SK-N-SH (cell line): Measurements from ENCODE around the gene LBR. TPM values are rescaled to one million over a fixed set of nuclear protein-coding genes. Genes with fewer than 3 reads are reported as not detected.

Source experiments
- CTCF ChIA-PET: fragments of 300-600, 350-600 bp; formaldehyde crosslinking; extraction: SDS; loops from one replicate; lab custom pipeline; 2021; lab: Yijun Ruan, JAX
- POLR2A ChIA-PET: fragments of 350-600 bp; sonication (Branson Sonifier 250); formaldehyde crosslinking; extraction: SDS; loops from one replicate; lab custom pipeline; 2020; ENCODE audit warnings: antibody characterized with exemption, inconsistent platforms; lab: Yijun Ruan, JAX
- DNase-seq: peaks from one replicate; pipeline ENCODE4 v3.0.0; 2012
- H2AFZ ChIP-seq: fragments of 200-600 bp; sonication (generic); 2 replicates; pipeline ENCODE4 v1.8.1; 2016; ENCODE audit warnings: antibody characterized with exemption, mild to moderate bottlenecking, low read depth
- H3F3A ChIP-seq: fragments of 200-600 bp; sonication (generic); replicated peaks from 2 replicates; pipeline ENCODE3; 2016; ENCODE audit warnings: antibody characterized with exemption, mild to moderate bottlenecking; ENCODE audit not compliant: insufficient read depth
- H3K27ac ChIP-seq, 2 experiments: fragments of 200-500 bp in 1 of 2; fragments of 200-600 bp in 1 of 2; sonication (Bioruptor generic) in 1 of 2; sonication (generic), shearing (Covaris generic) in 1 of 2; 2 replicates each; pipeline versions ENCODE4 v1.5.1 to v1.6.1; 2014 to 2016; ENCODE audit warnings: low read depth in 2 of 2, inconsistent platforms in 1 of 2, low read length in 1 of 2, mild to moderate bottlenecking in 1 of 2, mixed read lengths in 1 of 2
- H3K27me3 ChIP-seq: fragments of 200-600 bp; sonication (generic), shearing (Covaris generic); 2 replicates; pipeline ENCODE4 v1.6.1; 2016; ENCODE audit warnings: mixed run types; ENCODE audit not compliant: insufficient read depth
- H3K36me3 ChIP-seq, 2 experiments: fragments of 200-500 bp in 1 of 2; fragments of 200-600 bp in 1 of 2; sonication (Bioruptor generic) in 1 of 2; sonication (generic) in 1 of 2; replicated peaks in 1 of 2; 2 replicates each; pipeline versions ENCODE3 to v1.5.1; 2014 to 2016; ENCODE audit warnings: low read length in 1 of 2, mild to moderate bottlenecking in 1 of 2; ENCODE audit not compliant: insufficient read depth in 2 of 2, control insufficient read depth in 1 of 2
- H3K4me1 ChIP-seq, 2 experiments: fragments of 200-500 bp in 1 of 2; fragments of 200-600 bp in 1 of 2; sonication (Bioruptor generic) in 1 of 2; sonication (generic), shearing (Covaris generic) in 1 of 2; 2 replicates each; pipeline versions ENCODE4 v1.5.1 to v1.6.1; 2014 to 2016; ENCODE audit warnings: low read depth in 1 of 2, low read length in 1 of 2, mixed run types in 1 of 2; ENCODE audit not compliant: insufficient read depth in 2 of 2, control insufficient read depth in 1 of 2
- H3K4me2 ChIP-seq: fragments of 200-600 bp; sonication (generic), shearing (Covaris generic); 2 replicates; pipeline ENCODE4 v1.6.1; 2017; ENCODE audit warnings: mixed run types
- H3K4me3 ChIP-seq, 2 experiments: fragments of 200-500 bp in 1 of 2; fragments of 200-600 bp in 1 of 2; sonication (Bioruptor generic) in 1 of 2; sonication (generic), shearing (Covaris generic) in 1 of 2; 2 replicates each; pipeline versions ENCODE4 v1.5.1 to v1.8.1; 2014 to 2016; ENCODE audit warnings: low read depth in 2 of 2, inconsistent platforms in 1 of 2, low read length in 1 of 2, mild to moderate bottlenecking in 1 of 2, mixed read lengths in 1 of 2, moderate library complexity in 1 of 2
- H3K79me2 ChIP-seq: fragments of 200-600 bp; sonication (generic); 2 replicates; pipeline ENCODE4 v1.8.1; 2017; ENCODE audit warnings: mild to moderate bottlenecking; ENCODE audit not compliant: insufficient read depth
- H3K9ac ChIP-seq: fragments of 200-600 bp; sonication (generic); 2 replicates; pipeline ENCODE4 v1.6.1; 2017; ENCODE audit warnings: mixed run types
- H3K9me2 ChIP-seq: fragments of 200-600 bp; sonication (generic); 2 replicates; pipeline ENCODE4 v1.6.1; 2017; ENCODE audit warnings: mixed run types
- H3K9me3 ChIP-seq: fragments of 200-600 bp; sonication (generic); 2 replicates; pipeline ENCODE4 v1.6.1; 2017; ENCODE audit warnings: mixed run types, mild to moderate bottlenecking, moderate library complexity
- H4K20me1 ChIP-seq: fragments of 200-600 bp; sonication (generic); 2 replicates; pipeline ENCODE4 v1.6.1; 2017; ENCODE audit warnings: mild to moderate bottlenecking, mixed run types; ENCODE audit not compliant: insufficient read depth
- CHD2 ChIP-seq: fragments of 150-350 bp; IDR thresholded peaks from 2 replicates; pipeline ENCODE4 v1.6.1; 2018; ENCODE audit warnings: low read length; ENCODE audit not compliant: partially characterized antibody
- ELF1 ChIP-seq: IDR thresholded peaks from 2 replicates; pipeline ENCODE4 v1.4.0; 2012
- EP300 ChIP-seq, 2 experiments: IDR thresholded peaks; 2 replicates each; pipeline versions ENCODE4 v1.4.0 to v1.6.1; 2012; ENCODE audit warnings: borderline replicate concordance in 1 of 2, low read depth in 1 of 2, low read length in 1 of 2
- FOXJ3 ChIP-seq: sonication (generic); formaldehyde crosslinking; IDR thresholded peaks from 2 replicates; pipeline ENCODE4 v1.5.1; 2020; ENCODE audit warnings: mild to moderate bottlenecking, missing genetic modification reagents
- GABPA ChIP-seq: IDR thresholded peaks from 2 replicates; pipeline ENCODE4 v1.4.0; 2012; ENCODE audit warnings: low read depth, mild to moderate bottlenecking
- GATA2 ChIP-seq: sonication (generic); formaldehyde crosslinking; IDR thresholded peaks from 2 replicates; pipeline ENCODE4 v1.5.0; 2020; ENCODE audit warnings: mild to moderate bottlenecking, missing genetic modification reagents
- MXI1 ChIP-seq: IDR thresholded peaks from 2 replicates; pipeline ENCODE4 v1.6.1; 2012; ENCODE audit warnings: mild to moderate bottlenecking, low read depth, low read length, improper control_type of control experiment
- NFIC ChIP-seq: IDR thresholded peaks from 2 replicates; pipeline ENCODE4 v1.4.0; 2012; ENCODE audit warnings: borderline replicate concordance
- NRF1 ChIP-seq: IDR thresholded peaks from 2 replicates; pipeline ENCODE4 v1.6.1; 2012; ENCODE audit warnings: low read depth, mild to moderate bottlenecking, low read length
- RAD21 ChIP-seq: IDR thresholded peaks from 2 replicates; pipeline ENCODE4 v1.6.1; 2012; ENCODE audit warnings: mild to moderate bottlenecking, low read length
- RFX5 ChIP-seq: IDR thresholded peaks from 2 replicates; pipeline ENCODE4 v1.6.1; 2012; ENCODE audit warnings: mild to moderate bottlenecking, improper control_type of control experiment, low read length
- SMC3 ChIP-seq: IDR thresholded peaks from 2 replicates; pipeline ENCODE4 v1.6.1; 2012; ENCODE audit warnings: low read depth, low read length, improper control_type of control experiment
- TAF1 ChIP-seq: IDR thresholded peaks from 2 replicates; pipeline ENCODE4 v1.6.1; 2012; ENCODE audit warnings: low read depth, mild to moderate bottlenecking, low read length, moderate library complexity, borderline replicate concordance
- TEAD4 ChIP-seq: IDR thresholded peaks from 2 replicates; pipeline ENCODE4 v1.4.0; 2012; ENCODE audit warnings: mild to moderate bottlenecking, borderline replicate concordance; ENCODE audit not compliant: insufficient read depth
- YY1 ChIP-seq: IDR thresholded peaks from 2 replicates; pipeline ENCODE4 v1.4.0; 2012; ENCODE audit warnings: low read depth, mild to moderate bottlenecking
- WGBS: methylation state at CpG from one replicate; pipeline ENCODE4 v1.1.6; 2017; ENCODE audit warnings: low lambda C conversion rate; 5-methylcytosine and 5-hydroxymethylcytosine counted together
- polyA plus RNA-seq, 3 experiments: library from polyadenylated mRNA; depleted of rRNA; stranded (reverse); fragments of >200 nt; gene quantifications; 2 replicates each; pipeline ENCODE4 v1.2.3, GENCODE V29; 2012
- TF ChIP-seq, protein P1 (sequence below): IDR thresholded peaks from 2 replicates; pipeline ENCODE4 v1.4.0; 2012; ENCODE audit warnings: low read depth, borderline replicate concordance
- TF ChIP-seq, protein P2 (sequence below): IDR thresholded peaks from 2 replicates; pipeline ENCODE4; 2012
- TF ChIP-seq, protein P3 (sequence below): fragments of 150-350 bp; IDR thresholded peaks from 2 replicates; pipeline ENCODE4 v1.6.1; 2017; ENCODE audit warnings: antibody characterized with exemption, low read length, low read depth, borderline replicate concordance
- TF ChIP-seq, protein P4 (sequence below): IDR thresholded peaks from 2 replicates; pipeline ENCODE4 v1.4.0; 2012; ENCODE audit warnings: low read depth, borderline replicate concordance

Gene LBR
- polyA plus RNA-seq (2012; rRNA removed): 10.6 and 11.7 TPM in 2 replicates
- 10.0 and 10.7 TPM in 2 replicates for polyA plus RNA-seq (2012; cell fraction: cytosol; rRNA removed)
- polyA plus RNA-seq (2012; cell fraction: nucleus; rRNA removed): 19.0 and 22.4 TPM in 2 replicates

DNA sequence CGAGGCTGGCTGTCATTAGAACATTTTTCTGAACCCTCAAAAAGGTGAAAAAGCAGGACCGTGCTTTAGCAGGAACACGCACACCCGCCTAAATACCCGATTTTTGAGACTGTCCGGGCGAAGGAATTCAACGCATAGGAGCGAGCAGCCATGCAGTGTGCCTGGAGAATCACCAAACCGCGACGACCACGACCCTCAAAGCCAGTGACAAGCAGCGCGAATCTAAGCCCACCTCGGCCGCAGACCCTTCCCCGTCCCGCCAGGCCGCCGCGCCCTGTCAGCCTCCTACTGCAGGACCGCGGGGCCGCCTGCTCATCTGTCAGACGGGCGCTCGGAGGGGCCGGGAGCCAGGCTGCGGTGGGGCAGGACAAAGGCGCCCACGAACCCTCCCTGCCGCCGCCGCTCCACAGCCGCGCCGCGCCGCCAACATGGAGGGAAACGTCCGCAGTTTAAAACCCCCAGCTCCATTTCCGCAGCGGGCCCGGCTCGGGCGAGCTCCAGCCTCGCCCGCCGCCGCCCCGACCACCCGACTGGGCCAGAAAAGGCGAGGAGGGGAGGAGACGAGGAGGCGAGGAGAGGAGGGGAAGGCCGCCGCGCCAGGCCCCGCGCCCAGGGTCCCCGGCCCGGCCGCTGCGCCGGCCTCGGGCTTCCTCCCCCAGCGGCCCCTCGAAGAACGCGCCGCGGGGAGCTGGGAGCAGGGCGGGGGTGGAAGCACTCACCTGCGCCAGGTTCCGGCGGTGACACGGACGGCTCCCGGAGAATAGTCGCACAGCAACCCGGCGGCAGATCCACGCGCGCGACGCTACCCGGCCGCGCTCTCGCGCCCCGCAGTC is at the start of gene LBR:
Gene LBR, minus strand, starts transcription at position 804 of the 833 bp plus-strand sequence. CDS start 3,963 bp downstream, outside the sequence.
- peak; percentile 85 for DNase-seq
- H2AFZ ChIP-seq: peak within 1 kb of the TSS; percentile 98
- WGBS: 0% methylated on average over 7 of the region's 94 CpGs
- H3K27ac ChIP-seq: peak within 1 kb of the TSS; percentile 72 to 97
- H3K27me3 ChIP-seq: no peaks in the 10 kb centered on the region
- ChIA-PET POLR2A (interaction anchor here (0.6 kb wide), 1 partner anchor 22 kb away, joined by 3 read pairs; no protein-coding TSS in a partner anchor), CTCF (interaction anchor here (1.1 to 2.8 kb wide), 2 partner anchors 48 to 90 kb away, joined by 3 to 13 read pairs; no protein-coding TSS in a partner anchor)
- peaks cover 54% of the 10 kb centered on the region for H3K79me2 ChIP-seq
- no peaks in the 10 kb centered on the region for H3K36me3 ChIP-seq
- peaks cover 13% of the 10 kb centered on the region for H4K20me1 ChIP-seq
- peak within 1 kb of the TSS; percentile 74 to 89 for H3K4me3 ChIP-seq
- no peaks in the 10 kb centered on the region for H3K9me2 ChIP-seq
- TF ChIP-seq TAF1 (no peak), MXI1 (peak; percentile 13; the same call in 1 of the 2 replicates)
- H3K4me1 ChIP-seq: peaks cover 40 to 44% of the 10 kb centered on the region in 2 experiments; a peak in 3 of 4 replicates
- H3K4me2 ChIP-seq: peak within 1 kb of the TSS; percentile 91
- H3K9me3 ChIP-seq: no peaks in the 10 kb centered on the region
- H3K9ac ChIP-seq: peak within 1 kb of the TSS; percentile 76
- H3F3A ChIP-seq: peaks cover 14% of the 10 kb centered on the region

DNA sequence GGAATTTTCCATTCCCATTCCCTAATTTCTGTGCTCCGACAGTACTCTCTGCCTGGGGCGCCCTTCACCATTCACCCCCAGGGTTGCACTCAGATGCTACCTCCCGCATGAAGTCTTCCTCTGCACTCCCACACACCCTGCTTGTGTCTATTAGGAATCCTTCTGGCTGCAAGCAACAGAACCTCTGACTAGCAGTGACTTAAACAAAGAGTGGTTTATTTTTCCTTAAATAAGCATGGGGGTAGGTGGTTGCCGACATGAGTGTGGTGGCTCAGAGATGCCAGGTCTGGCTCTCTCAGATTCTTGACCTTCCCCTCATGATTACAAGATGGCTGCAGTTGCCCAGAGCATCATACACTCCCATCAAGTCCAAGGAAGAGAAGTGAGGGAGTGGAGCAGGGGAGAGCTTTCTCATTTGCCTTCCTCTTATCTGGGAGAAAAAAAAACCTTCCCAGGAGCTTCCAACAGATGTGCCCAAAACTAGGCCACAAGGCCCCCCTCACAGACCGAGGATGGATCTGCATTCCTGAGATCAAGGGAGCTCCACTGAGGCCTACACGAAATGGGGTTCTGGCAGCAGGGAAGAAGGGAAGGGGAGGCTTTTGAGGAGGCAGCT is 49.6 kb upstream of the LBR start:
- WGBS: 91% methylated on average over 6 of the region's 6 CpGs
- Histone ChIP-seq H3K36me3 (no peaks in the 10 kb centered on the region), H3K4me2 (no peak overlapping the region), H3K9me2 (no peaks in the 10 kb centered on the region), H3F3A (peaks cover 2% of the 10 kb centered on the region), H3K4me1 (peaks cover 0 to 11% of the 10 kb centered on the region in 2 experiments; a peak in 2 of 4 replicates), H3K9me3 (no peaks in the 10 kb centered on the region), H3K27ac (no peak overlapping the region), H3K27me3 (no peaks in the 10 kb centered on the region), H2AFZ (no peak overlapping the region), H3K79me2 (no peaks in the 10 kb centered on the region), H3K4me3 (no peak overlapping the region), H4K20me1 (no peaks in the 10 kb centered on the region), H3K9ac (no peak overlapping the region)
- ChIA-PET POLR2A (no interaction called here), CTCF (interaction anchor here (0.5 to 19.4 kb wide), 3 partner anchors 22 to 498 kb away, joined by 3 to 473 read pairs (median 11); partner anchors contain the start of gene SRP9)
- DNase-seq: no peak
- no peak for TF ChIP-seq NRF1
- no peak for TF ChIP-seq EP300 (IDR thresholded peaks at IDR 0.05; ENCODE audit: borderline replicate concordance in 1 of 2, low read depth in 1 of 2, low read length in 1 of 2)
- no peak for TF ChIP-seq FOXJ3 (CRISPR knock-in tag)
- no peak for TF ChIP-seq RAD21
- no peak for TF ChIP-seq TEAD4
- TF ChIP-seq, protein P1, sequence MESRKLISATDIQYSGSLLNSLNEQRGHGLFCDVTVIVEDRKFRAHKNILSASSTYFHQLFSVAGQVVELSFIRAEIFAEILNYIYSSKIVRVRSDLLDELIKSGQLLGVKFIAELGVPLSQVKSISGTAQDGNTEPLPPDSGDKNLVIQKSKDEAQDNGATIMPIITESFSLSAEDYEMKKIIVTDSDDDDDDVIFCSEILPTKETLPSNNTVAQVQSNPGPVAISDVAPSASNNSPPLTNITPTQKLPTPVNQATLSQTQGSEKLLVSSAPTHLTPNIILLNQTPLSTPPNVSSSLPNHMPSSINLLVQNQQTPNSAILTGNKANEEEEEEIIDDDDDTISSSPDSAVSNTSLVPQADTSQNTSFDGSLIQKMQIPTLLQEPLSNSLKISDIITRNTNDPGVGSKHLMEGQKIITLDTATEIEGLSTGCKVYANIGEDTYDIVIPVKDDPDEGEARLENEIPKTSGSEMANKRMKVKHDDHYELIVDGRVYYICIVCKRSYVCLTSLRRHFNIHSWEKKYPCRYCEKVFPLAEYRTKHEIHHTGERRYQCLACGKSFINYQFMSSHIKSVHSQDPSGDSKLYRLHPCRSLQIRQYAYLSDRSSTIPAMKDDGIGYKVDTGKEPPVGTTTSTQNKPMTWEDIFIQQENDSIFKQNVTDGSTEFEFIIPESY: no peak
- TF ChIP-seq SMC3: no peak
- TF ChIP-seq RFX5: no peak
- TF ChIP-seq, protein P2, sequence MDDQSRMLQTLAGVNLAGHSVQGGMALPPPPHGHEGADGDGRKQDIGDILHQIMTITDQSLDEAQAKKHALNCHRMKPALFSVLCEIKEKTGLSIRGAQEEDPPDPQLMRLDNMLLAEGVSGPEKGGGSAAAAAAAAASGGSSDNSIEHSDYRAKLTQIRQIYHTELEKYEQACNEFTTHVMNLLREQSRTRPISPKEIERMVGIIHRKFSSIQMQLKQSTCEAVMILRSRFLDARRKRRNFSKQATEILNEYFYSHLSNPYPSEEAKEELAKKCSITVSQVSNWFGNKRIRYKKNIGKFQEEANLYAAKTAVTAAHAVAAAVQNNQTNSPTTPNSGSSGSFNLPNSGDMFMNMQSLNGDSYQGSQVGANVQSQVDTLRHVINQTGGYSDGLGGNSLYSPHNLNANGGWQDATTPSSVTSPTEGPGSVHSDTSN: no peak
- TF ChIP-seq, protein P3, sequence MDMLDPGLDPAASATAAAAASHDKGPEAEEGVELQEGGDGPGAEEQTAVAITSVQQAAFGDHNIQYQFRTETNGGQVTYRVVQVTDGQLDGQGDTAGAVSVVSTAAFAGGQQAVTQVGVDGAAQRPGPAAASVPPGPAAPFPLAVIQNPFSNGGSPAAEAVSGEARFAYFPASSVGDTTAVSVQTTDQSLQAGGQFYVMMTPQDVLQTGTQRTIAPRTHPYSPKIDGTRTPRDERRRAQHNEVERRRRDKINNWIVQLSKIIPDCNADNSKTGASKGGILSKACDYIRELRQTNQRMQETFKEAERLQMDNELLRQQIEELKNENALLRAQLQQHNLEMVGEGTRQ: no peak
- no peak for TF ChIP-seq ELF1
- TF ChIP-seq CHD2: no peak
- TF ChIP-seq TAF1: no peak
- no peak for TF ChIP-seq YY1
- no peak for TF ChIP-seq GABPA
- no peak for TF ChIP-seq NFIC
- TF ChIP-seq, protein P4, sequence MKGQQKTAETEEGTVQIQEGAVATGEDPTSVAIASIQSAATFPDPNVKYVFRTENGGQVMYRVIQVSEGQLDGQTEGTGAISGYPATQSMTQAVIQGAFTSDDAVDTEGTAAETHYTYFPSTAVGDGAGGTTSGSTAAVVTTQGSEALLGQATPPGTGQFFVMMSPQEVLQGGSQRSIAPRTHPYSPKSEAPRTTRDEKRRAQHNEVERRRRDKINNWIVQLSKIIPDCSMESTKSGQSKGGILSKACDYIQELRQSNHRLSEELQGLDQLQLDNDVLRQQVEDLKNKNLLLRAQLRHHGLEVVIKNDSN: no peak
- no peak for TF ChIP-seq GATA2 (CRISPR knock-in tag)
